K562 (cell line): ENCODE results near the gene HSD17B2. TPM values are rescaled to one million over a fixed set of nuclear protein-coding genes. Genes with fewer than 3 reads are reported as not detected.

Experiments used
- ATAC-seq: fragments of 200-7000 bp; cut with Tn5 transposase; 3 replicates; pipeline ENCODE4 v1.9.1; 2020; ENCODE audit warnings: moderate library complexity
- BruUV-seq: library from RNA; stranded (reverse); fragments of 400-500 nt; replicated peaks from 2 replicates; lab custom pipeline; 2021; lab: Mats Ljungman, UMichigan
- CTCF ChIA-PET: fragments of 300-600 bp; formaldehyde crosslinking; extraction: SDS; loops from one replicate; lab custom pipeline; 2021; ENCODE audit warnings: low intra/inter-chr PET ratio; lab: Yijun Ruan, JAX
- POLR2A ChIA-PET: fragments of 300-600, 350-650 bp; sonication (Branson Sonifier 250); formaldehyde crosslinking; extraction: SDS; loops from one replicate; lab custom pipeline; 2021; ENCODE audit warnings: antibody characterized with exemption, inconsistent platforms; lab: Yijun Ruan, JAX
- DNase-seq, 4 experiments: peaks; one replicate each; pipeline versions ENCODE4 v3.0.0 to v3.0.0-alpha.2; 2011 to 2018; ENCODE audit warnings: low spot score in 3 of 4, mixed read lengths in 3 of 4; ENCODE audit errors: extremely low read depth in 1 of 4
- FAIRE-seq: peaks from 2 replicates; lab custom pipeline; 2011; peaks lifted over from hg19 to GRCh38; lab: Jason Lieb, UNC
- H2AFZ ChIP-seq: 2 replicates; pipeline ENCODE4 v1.6.0; 2011; ENCODE audit warnings: low read depth, low read length, control low read depth, inconsistent platforms
- H3K27ac ChIP-seq: fragments of 200-600 bp; 3 replicates; pipeline ENCODE4 v1.8.0; 2011; ENCODE audit warnings: low read depth, mild to moderate bottlenecking, control low read depth, inconsistent platforms, low read length, moderate library complexity, mixed read lengths; ENCODE audit errors: extremely low read depth
- H3K27me3 ChIP-seq, 2 experiments: fragments of 300-600 bp in 1 of 2; 2 replicates in 1 of 2; 3 replicates in 1 of 2; pipeline versions ENCODE4 v1.6.0 to v1.8.0; 2011; ENCODE audit warnings: inconsistent platforms in 2 of 2, low read length in 2 of 2, mild to moderate bottlenecking in 1 of 2, mixed read lengths in 1 of 2, moderate library complexity in 1 of 2; ENCODE audit not compliant: control insufficient read depth in 2 of 2, insufficient read depth in 2 of 2
- H3K36me3 ChIP-seq: fragments of 300-600 bp; 3 replicates; pipeline ENCODE4 v1.8.0; 2011; ENCODE audit warnings: mild to moderate bottlenecking, low read length, inconsistent platforms; ENCODE audit not compliant: control insufficient read depth, insufficient read depth
- H3K4me1 ChIP-seq, 2 experiments: fragments of 200-600 bp in 1 of 2; replicated peaks in 1 of 2; 2 replicates in 1 of 2; 3 replicates in 1 of 2; pipeline versions ENCODE4 v1.5.1 to v1.8.0; 2011; ENCODE audit warnings: inconsistent platforms in 2 of 2, low read length in 2 of 2, mild to moderate bottlenecking in 1 of 2, mixed read lengths in 1 of 2, moderate library complexity in 1 of 2; ENCODE audit not compliant: control insufficient read depth in 2 of 2, insufficient read depth in 2 of 2
- H3K4me2 ChIP-seq: 2 replicates; pipeline ENCODE4 v1.6.1; 2011; ENCODE audit warnings: low read length, control low read depth, inconsistent platforms, mixed read lengths; ENCODE audit not compliant: insufficient read depth
- H3K4me3 ChIP-seq: fragments of 200-600 bp; sonication (generic), shearing (Covaris generic); 2 replicates; pipeline ENCODE4 v1.5.1; 2016; ENCODE audit warnings: control low read depth, inconsistent platforms
- H3K79me2 ChIP-seq: fragments of 200-600 bp; 3 replicates; pipeline ENCODE4 v1.8.0; 2011; ENCODE audit warnings: low read length, inconsistent platforms; ENCODE audit not compliant: control insufficient read depth, insufficient read depth
- H3K9ac ChIP-seq, 2 experiments: 2 replicates each; pipeline versions ENCODE4 v1.6.0 to v1.6.1; 2011; ENCODE audit warnings: low read depth in 2 of 2, low read length in 2 of 2, control low read depth in 1 of 2, inconsistent platforms in 1 of 2, mild to moderate bottlenecking in 1 of 2, mixed read lengths in 1 of 2; ENCODE audit not compliant: insufficient read depth in 1 of 2
- H3K9me1 ChIP-seq: one replicate; pipeline ENCODE4 v1.6.0; 2011; ENCODE audit warnings: inconsistent platforms, mild to moderate bottlenecking, low read length, moderate library complexity; ENCODE audit not compliant: control insufficient read depth, insufficient read depth
- H3K9me3 ChIP-seq: replicated peaks from 2 replicates; pipeline ENCODE4 v1.5.1; 2011; ENCODE audit warnings: low read depth, low read length, inconsistent platforms; ENCODE audit not compliant: control insufficient read depth, insufficient read depth
- H4K20me1 ChIP-seq: replicated peaks from 2 replicates; pipeline ENCODE4 v1.6.1; 2011; ENCODE audit warnings: low read length, inconsistent platforms, mixed read lengths; ENCODE audit not compliant: control insufficient read depth, insufficient read depth
- CEBPG ChIP-seq, 3 experiments: fragments of 200-800 bp in 1 of 3; sonication (Bioruptor generic) in 1 of 3; sonication (generic) in 1 of 3; formaldehyde crosslinking in 1 of 3; IDR thresholded peaks in 2 of 3; conservative IDR thresholded peaks in 1 of 3; 2 replicates each; pipeline versions ENCODE4 v1.6.1 to v1.8.0; 2016 to 2022; ENCODE audit warnings: missing compliant biosample characterization in 2 of 3, missing genetic modification characterization in 2 of 3, mild to moderate bottlenecking in 1 of 3, missing genetic modification reagents in 1 of 3
- L3MBTL2 ChIP-seq: fragments of 450-650 bp; IDR thresholded peaks from 2 replicates; pipeline ENCODE4 v1.6.1; 2016; ENCODE audit warnings: mild to moderate bottlenecking, moderate library complexity
- WGBS: fragments of 100-300 bp; shearing (Covaris generic); methylation state at CpG from one replicate; pipeline ENCODE4 v1.1.6; 2016; ENCODE audit warnings: low coverage, mixed read lengths; ENCODE audit not compliant: insufficient coverage; ENCODE audit errors: missing lambda C conversion rate; 5-methylcytosine and 5-hydroxymethylcytosine counted together
- in situ Hi-C: fragments of 300-500 bp; cut with MboI; formaldehyde crosslinking; loops from 4 replicates; pipeline ENCODE4 v1.15.0; 2018; ENCODE audit warnings: inconsistent platforms, mixed read lengths
- intact Hi-C: fragments of 100-400 bp; cut with micrococcal nuclease; formaldehyde crosslinking; loops from 2 replicates; pipeline ENCODE4 v1.14.2; 2022
- polyA plus RNA-seq, 8 experiments: library from polyadenylated mRNA; depleted of rRNA in 4 of 8; stranded (reverse) in 5 of 8; unstranded in 3 of 8; fragments of >200 nt; fragmentation: Nextera tagmentation in 2 of 8; fragmentation: Illumina TruSeq in 1 of 8; extraction: Ambion mirVana in 2 of 8; extraction: Trizol in 1 of 8; gene quantifications; 2 replicates each; pipeline versions ENCODE4 v1.2.1 to v1.2.3, GENCODE V29; 2011 to 2014; ENCODE audit warnings: inconsistent platforms in 1 of 8, missing spikeins in 1 of 8
- total RNA-seq, 7 experiments: library from RNA; depleted of rRNA in 6 of 7; stranded (reverse); fragments of >200 nt in 6 of 7; fragmentation: Illumina TruSeq in 2 of 7; extraction: Trizol in 2 of 7; gene quantifications; 2 replicates each; pipeline versions ENCODE4 v1.2.1 to v1.2.3, GENCODE V29; 2011 to 2021; ENCODE audit warnings: low replicate concordance in 1 of 7

HSD17B2 gene
- total and polyA plus RNA-seq, 9 of the 15 experiments (the other 6 are each of a cell fraction or from before 2014, with no cell fraction given) = not detected

GRCh38 chr16:82027629-82028064 is 7.4 kb upstream of the HSD17B2 start:
- POLR2A ChIA-PET = no interaction called here
- no peaks in the 10 kb centered on the region for H3K4me1 ChIP-seq
- H3K27ac ChIP-seq = no peak overlapping the region
- no peaks in the 10 kb centered on the region for H3K36me3 ChIP-seq
- H3K27me3 ChIP-seq = no peaks in the 10 kb centered on the region; a peak in 2 of 5 replicates
- H4K20me1 ChIP-seq = no peaks in the 10 kb centered on the region
- H2AFZ ChIP-seq = no peak overlapping the region
- H3K4me2 ChIP-seq = no peak overlapping the region
- CTCF ChIA-PET = no interaction called here
- H3K79me2 ChIP-seq = no peaks in the 10 kb centered on the region
- no peak for FAIRE-seq
- no peak for TF ChIP-seq CEBPG (CRISPR knock-in tag; IDR thresholded peaks at IDR 0.05)
- TF ChIP-seq CEBPG (tag; conservative IDR thresholded peaks at IDR 0.05 in 1 of 2, IDR thresholded peaks at IDR 0.05 in 1 of 2) = peak; percentile 45 to 50
- TF ChIP-seq L3MBTL2 = no peak
- TF ChIP-seq, all 486 proteins: peak for 1
- BruUV-seq = no TSS peak
- in situ Hi-C loops = no loop called here
- no peak for ATAC-seq
- under 1% methylated on average over 7 of the region's 7 CpGs for WGBS
- H3K9me3 ChIP-seq = no peaks in the 10 kb centered on the region
- no peak overlapping the region for H3K9ac ChIP-seq
- intact Hi-C loops = no loop called here
- no peak for DNase-seq
- no peak overlapping the region for H3K4me3 ChIP-seq
- no peaks in the 10 kb centered on the region for H3K9me1 ChIP-seq
